Measurements from ENCODE around the gene HNRNPM.
"Not testable (repeated sequence)": the region's sequence is repeated elsewhere in the genome, so short reads cannot be mapped to it uniquely, and the experiment has no call there.

Gene HNRNPM

GRCh38 chr19:8499048-8499833 is 54.5 kb downstream of the HNRNPM start:
- DNase-seq, result no peak
- in situ Hi-C loops (cut with HindIII; ENCODE audit: low pct_ligation_motif_present, low pct_unique_long_range_greater_than_20kb, low sequenced_read_pairs), result no loop called here

GRCh38 chr19:8500158-8500557 is 55.4 kb downstream of the HNRNPM start:
- in situ Hi-C loops (cut with HindIII; ENCODE audit: low pct_ligation_motif_present, low pct_unique_long_range_greater_than_20kb, low sequenced_read_pairs), result no loop called here

GRCh38 chr19:8501516-8501915 is 56.7 kb downstream of the HNRNPM start:
- in situ Hi-C loops (cut with HindIII; ENCODE audit: low pct_ligation_motif_present, low pct_unique_long_range_greater_than_20kb, low sequenced_read_pairs), result no loop called here
- DNase-seq, result no peak

More at GRCh38 chr19:8500158-8500557, 55.4 kb downstream of the HNRNPM start:
- no peak for DNase-seq

- DNase-seq, result no peak
- in situ Hi-C loops (cut with HindIII; ENCODE audit: low pct_ligation_motif_present, low pct_unique_long_range_greater_than_20kb, low sequenced_read_pairs), result no loop called here
These were observed 57.2 kb downstream of the HNRNPM start for GRCh38 chr19:8501981-8502380.

GRCh38 chr19:8503510-8503909 is 58.7 kb downstream of the HNRNPM start:
- DNase-seq, result no peak
- in situ Hi-C loops (cut with HindIII; ENCODE audit: low pct_ligation_motif_present, low pct_unique_long_range_greater_than_20kb, low sequenced_read_pairs), result no loop called here

GRCh38 chr19:8504171-8504570 is 59.4 kb downstream of the HNRNPM start:
- no peak for DNase-seq
- in situ Hi-C loops (cut with HindIII; ENCODE audit: low pct_ligation_motif_present, low pct_unique_long_range_greater_than_20kb, low sequenced_read_pairs), result no loop called here

GRCh38 chr19:8504919-8505318 is 60.1 kb downstream of the HNRNPM start:
- no peak for DNase-seq
- in situ Hi-C loops (cut with HindIII; ENCODE audit: low pct_ligation_motif_present, low pct_unique_long_range_greater_than_20kb, low sequenced_read_pairs), result no loop called here

GRCh38 chr19:8505680-8506401 is 61.1 kb downstream of the HNRNPM start:
- in situ Hi-C loops (cut with HindIII; ENCODE audit: low pct_ligation_motif_present, low pct_unique_long_range_greater_than_20kb, low sequenced_read_pairs), result no loop called here
- peak; percentile 70 for DNase-seq

- DNase-seq, result no peak
- in situ Hi-C loops (cut with HindIII; ENCODE audit: low pct_ligation_motif_present, low pct_unique_long_range_greater_than_20kb, low sequenced_read_pairs), result no loop called here
These were observed 61.7 kb downstream of the HNRNPM start for GRCh38 chr19:8506402-8506957.

- DNase-seq, result no peak
- in situ Hi-C loops (cut with HindIII; ENCODE audit: low pct_ligation_motif_present, low pct_unique_long_range_greater_than_20kb, low sequenced_read_pairs), result no loop called here
These were observed 65.9 kb downstream of the HNRNPM start for GRCh38 chr19:8510589-8511115.

GRCh38 chr19:8511573-8512101 is 66.9 kb downstream of the HNRNPM start:
- DNase-seq, result no peak
- in situ Hi-C loops (cut with HindIII; ENCODE audit: low pct_ligation_motif_present, low pct_unique_long_range_greater_than_20kb, low sequenced_read_pairs), result no loop called here

- DNase-seq, result peak; percentile 18
- in situ Hi-C loops (cut with HindIII; ENCODE audit: low pct_ligation_motif_present, low pct_unique_long_range_greater_than_20kb, low sequenced_read_pairs), result no loop called here
These were observed 67.6 kb downstream of the HNRNPM start for GRCh38 chr19:8512115-8512967.

GRCh38 chr19:8513036-8513686 is 68.4 kb downstream of the HNRNPM start:
- no peak for DNase-seq
- in situ Hi-C loops (cut with HindIII; ENCODE audit: low pct_ligation_motif_present, low pct_unique_long_range_greater_than_20kb, low sequenced_read_pairs), result no loop called here

GRCh38 chr19:8513687-8514504 is 69.1 kb downstream of the HNRNPM start, which contains the start of gene ZNF414:
ZNF414 (minus strand) TSS chr19:8514167; CDS start chr19:8514046, 121 bp downstream.
- peak; percentile 95 for DNase-seq
- in situ Hi-C loops (cut with HindIII; ENCODE audit: low pct_ligation_motif_present, low pct_unique_long_range_greater_than_20kb, low sequenced_read_pairs), result no loop called here

- in situ Hi-C loops (cut with HindIII; ENCODE audit: low pct_ligation_motif_present, low pct_unique_long_range_greater_than_20kb, low sequenced_read_pairs); DNase-seq: not testable (repeated sequence)
These were observed 69.8 kb downstream of the HNRNPM start for GRCh38 chr19:8514505-8515009.

- in situ Hi-C loops (cut with HindIII; ENCODE audit: low pct_ligation_motif_present, low pct_unique_long_range_greater_than_20kb, low sequenced_read_pairs), result no loop called here
- no peak for DNase-seq
These were observed 70.5 kb downstream of the HNRNPM start for GRCh38 chr19:8515317-8515716.

Data from ACHN (cell line).